Esophagus squamous epithelium (tissue), 5 donors: ENCODE measurements around the gene ARMH1. TPM values are rescaled to one million over a fixed set of nuclear protein-coding genes. Genes with fewer than 3 reads are reported as not detected.

Experiments
- DNase-seq: peaks from one replicate; lab custom pipeline; 2025; lab: John Stamatoyannopoulos, UW
- H3K27ac ChIP-seq, 4 donors: fragments of 200-600 bp; sonication (generic); one replicate each; pipeline ENCODE4 v1.5.1; 2016 to 2019; ENCODE audit warnings: mild to moderate bottlenecking in 1 of 4
- H3K27me3 ChIP-seq, 4 donors: fragments of 200-600 bp; sonication (generic); 1 replicate in 3 of 4; 2 replicates in 1 of 4; pipeline versions ENCODE4 v1.5.1 to v1.6.0; 2017 to 2021; ENCODE audit warnings: antibody characterized with exemption in 1 of 4
- H3K36me3 ChIP-seq, 3 donors: fragments of 200-600 bp; sonication (generic); one replicate each; pipeline ENCODE4 v1.5.1; 2016 to 2019
- H3K4me1 ChIP-seq, 3 donors: fragments of 200-600 bp; sonication (generic); one replicate each; pipeline ENCODE4 v1.5.1; 2017 to 2019
- H3K4me3 ChIP-seq, 4 donors: fragments of 200-600 bp; sonication (generic); 1 replicate in 3 of 4; 2 replicates in 1 of 4; pipeline ENCODE4 v1.5.1; 2016 to 2019; ENCODE audit warnings: mild to moderate bottlenecking in 2 of 4, moderate library complexity in 1 of 4
- H3K9me3 ChIP-seq, 3 donors: fragments of 200-600 bp; sonication (generic); one replicate each; pipeline ENCODE4 v1.5.1; 2016 to 2019
- POLR2A ChIP-seq, 4 donors: fragments of 450-650 bp; IDR thresholded peaks; one replicate each; pipeline ENCODE4 v1.6.1; 2017; ENCODE audit warnings: antibody characterized with exemption in 4 of 4, mild to moderate bottlenecking in 4 of 4, moderate library complexity in 3 of 4
- WGBS, 2 donors: methylation state at CpG; one replicate each; pipeline ENCODE4 v1.1.5; 2018; 5-methylcytosine and 5-hydroxymethylcytosine counted together
- intact Hi-C: fragments of 100-400 bp; cut with DNase I; formaldehyde crosslinking; loops from one replicate; pipeline ENCODE4 v1.15.0; 2022
- total RNA-seq, 4 donors: library from RNA; depleted of rRNA; stranded (reverse); fragments of >200 nt; gene quantifications; one replicate each; pipeline ENCODE4 v1.1.0, GENCODE V29; 2016
- TF ChIP-seq, protein P1 (sequence below), 6 experiments: fragments of 450-650 bp in 4 of 6; fragments of 200-600 bp in 2 of 6; sonication (generic) in 2 of 6; IDR thresholded peaks; one replicate each; pipeline ENCODE4 v1.5.1; 2016 to 2019; ENCODE audit warnings: antibody characterized with exemption in 6 of 6, mild to moderate bottlenecking in 4 of 6, moderate library complexity in 4 of 6
- donor health status: DM: yes; HTN: yes; CAD: no.

The ARMH1 gene
- total RNA-seq, 4 donors from 2014 or later: 1.3 TPM; not detected in 3

- H3K36me3 ChIP-seq: no peaks in the 10 kb centered on the region
Observed at GRCh38 chr1:44685218-44685617, 10.7 kb downstream of the ARMH1 start.

DNA sequence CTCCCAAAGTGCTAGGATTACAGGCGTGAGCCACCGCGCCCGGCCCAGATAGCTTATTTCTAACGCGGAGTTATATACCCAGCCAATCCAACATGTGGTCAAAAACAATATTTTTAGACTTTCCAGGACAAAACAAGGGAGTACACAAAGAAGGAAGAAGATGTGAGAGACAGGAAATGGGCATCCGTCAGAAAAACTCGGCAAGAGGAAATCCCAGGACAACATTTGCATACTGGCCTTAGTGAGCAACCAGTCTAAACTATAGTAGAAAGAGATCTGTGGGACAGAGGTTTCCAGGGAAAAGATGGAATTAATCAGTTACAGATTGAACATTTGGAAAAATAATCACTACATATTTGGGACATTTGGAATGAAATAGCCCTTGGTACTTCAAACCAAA, 11.4 kb downstream of the ARMH1 start:
- DNase-seq: no peak
- no peaks in the 10 kb centered on the region for H3K9me3 ChIP-seq
- intact Hi-C loops: no loop called here
- H3K27me3 ChIP-seq: peaks cover 0 to 44% (median 0%) of the 10 kb centered on the region in 4 donors
- no peaks in the 10 kb centered on the region for H3K4me1 ChIP-seq
- WGBS, 2 donors: 73 to 85% methylated on average over 6 to 7 of the region's 8 CpGs
- H3K27ac ChIP-seq: no peak overlapping the region
- no peak overlapping the region for H3K4me3 ChIP-seq
- H3K36me3 ChIP-seq: no peaks in the 10 kb centered on the region
- no peak for TF ChIP-seq POLR2A (IDR thresholded peaks at IDR 0.05)
- TF ChIP-seq, protein P1, sequence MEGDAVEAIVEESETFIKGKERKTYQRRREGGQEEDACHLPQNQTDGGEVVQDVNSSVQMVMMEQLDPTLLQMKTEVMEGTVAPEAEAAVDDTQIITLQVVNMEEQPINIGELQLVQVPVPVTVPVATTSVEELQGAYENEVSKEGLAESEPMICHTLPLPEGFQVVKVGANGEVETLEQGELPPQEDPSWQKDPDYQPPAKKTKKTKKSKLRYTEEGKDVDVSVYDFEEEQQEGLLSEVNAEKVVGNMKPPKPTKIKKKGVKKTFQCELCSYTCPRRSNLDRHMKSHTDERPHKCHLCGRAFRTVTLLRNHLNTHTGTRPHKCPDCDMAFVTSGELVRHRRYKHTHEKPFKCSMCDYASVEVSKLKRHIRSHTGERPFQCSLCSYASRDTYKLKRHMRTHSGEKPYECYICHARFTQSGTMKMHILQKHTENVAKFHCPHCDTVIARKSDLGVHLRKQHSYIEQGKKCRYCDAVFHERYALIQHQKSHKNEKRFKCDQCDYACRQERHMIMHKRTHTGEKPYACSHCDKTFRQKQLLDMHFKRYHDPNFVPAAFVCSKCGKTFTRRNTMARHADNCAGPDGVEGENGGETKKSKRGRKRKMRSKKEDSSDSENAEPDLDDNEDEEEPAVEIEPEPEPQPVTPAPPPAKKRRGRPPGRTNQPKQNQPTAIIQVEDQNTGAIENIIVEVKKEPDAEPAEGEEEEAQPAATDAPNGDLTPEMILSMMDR (IDR thresholded peaks at IDR 0.05): no peak

More at GRCh38 chr1:44685218-44685617, 10.7 kb downstream of the ARMH1 start:
- TF ChIP-seq, protein P1 (IDR thresholded peaks at IDR 0.05): no peak
- no peak for TF ChIP-seq POLR2A (IDR thresholded peaks at IDR 0.05)
- no peak overlapping the region for H3K4me3 ChIP-seq
- H3K27ac ChIP-seq: no peak overlapping the region
- 96 to 98% methylated on average over 4 of the region's 4 CpGs for WGBS, 2 donors
- peaks cover 0 to 37% (median 0%) of the 10 kb centered on the region in 4 donors for H3K27me3 ChIP-seq
- H3K9me3 ChIP-seq: no peaks in the 10 kb centered on the region
- intact Hi-C loops: no loop called here
- H3K4me1 ChIP-seq: no peaks in the 10 kb centered on the region
- no peak for DNase-seq

- 72 to 75% methylated on average over 11 to 12 of the region's 12 CpGs for WGBS, 2 donors
- intact Hi-C loops: no loop called here
Observed at GRCh38 chr1:44688760-44689446, 14.4 kb downstream of the ARMH1 start.

DNA sequence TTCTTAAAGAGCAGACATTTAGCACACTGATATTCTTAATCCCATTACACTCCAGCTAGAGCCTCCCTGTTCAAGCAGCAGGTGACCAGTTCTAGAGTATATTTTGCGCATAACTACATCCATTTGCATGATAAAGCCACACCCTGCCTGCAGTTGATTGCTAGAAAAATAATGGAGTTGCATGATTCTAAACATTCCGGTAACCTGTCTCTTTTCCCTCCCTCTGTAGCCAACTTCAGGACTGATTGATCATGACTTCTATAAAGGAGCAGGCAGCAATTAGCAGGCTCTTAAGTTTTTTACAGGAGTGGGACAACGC, 14.9 kb downstream of the ARMH1 start:
- Histone ChIP-seq H3K4me1 (no peaks in the 10 kb centered on the region), H3K4me3 (no peak overlapping the region), H3K36me3 (no peaks in the 10 kb centered on the region), H3K27ac (no peak overlapping the region), H3K27me3 (peaks cover 0 to 53% (median 0%) of the 10 kb centered on the region in 4 donors), H3K9me3 (no peaks in the 10 kb centered on the region)
- WGBS, 2 donors: 69 to 81% methylated on average over 2 to 3 of the region's 3 CpGs
- TF ChIP-seq POLR2A (IDR thresholded peaks at IDR 0.05): no peak
- TF ChIP-seq, protein P1 (IDR thresholded peaks at IDR 0.05): no peak
- intact Hi-C loops: no loop called here
- DNase-seq: no peak

More at GRCh38 chr1:44688760-44689446, 14.4 kb downstream of the ARMH1 start:
- no peaks in the 10 kb centered on the region for H3K36me3 ChIP-seq
- H3K4me3 ChIP-seq: no peak overlapping the region
- no peak overlapping the region for H3K27ac ChIP-seq
- no peaks in the 10 kb centered on the region for H3K4me1 ChIP-seq
- no peaks in the 10 kb centered on the region for H3K9me3 ChIP-seq
- DNase-seq: no peak
- H3K27me3 ChIP-seq: peaks cover 0 to 53% (median 0%) of the 10 kb centered on the region in 4 donors
- TF ChIP-seq, protein P1 (IDR thresholded peaks at IDR 0.05): no peak
- TF ChIP-seq POLR2A (IDR thresholded peaks at IDR 0.05): no peak

GRCh38 chr1:44693159-44693558, 18.6 kb downstream of the ARMH1 start:
- Histone ChIP-seq H3K27ac (no peak overlapping the region), H3K4me1 (no peaks in the 10 kb centered on the region), H3K27me3 (peaks cover 0 to 73% (median 0%) of the 10 kb centered on the region in 4 donors), H3K9me3 (no peaks in the 10 kb centered on the region), H3K36me3 (no peaks in the 10 kb centered on the region), H3K4me3 (no peak overlapping the region)
- TF ChIP-seq, protein P1 (IDR thresholded peaks at IDR 0.05): no peak
- no peak for TF ChIP-seq POLR2A (IDR thresholded peaks at IDR 0.05)
- WGBS, 2 donors: 71 to 74% methylated on average over 2 of the region's 2 CpGs
- no peak for DNase-seq
- intact Hi-C loops: no loop called here
